Lower lobe of right lung (tissue), 2 donors: ENCODE data around the gene ACSS1. TPM values are rescaled to one million over a fixed set of nuclear protein-coding genes. Genes with fewer than 3 reads are reported as not detected.

ENCODE experiments used
- ATAC-seq, 2 donors: fragments of 200-7000 bp; cut with Tn5 transposase; one replicate each; pipeline ENCODE4 v1.9.1; 2020 to 2022; ENCODE audit warnings: mild to moderate bottlenecking in 2 of 2, moderate library complexity in 2 of 2
- DNase-seq: peaks from one replicate; pipeline ENCODE4 v3.0.0-alpha.2; 2020
- H3K27ac ChIP-seq: fragments of 200-600 bp; one replicate; pipeline ENCODE4 v1.8.0; 2022
- H3K27me3 ChIP-seq: fragments of 200-600 bp; one replicate; pipeline ENCODE4 v1.8.0; 2022; ENCODE audit warnings: low read depth
- H3K36me3 ChIP-seq: fragments of 200-600 bp; one replicate; pipeline ENCODE4 v1.8.0; 2022; ENCODE audit warnings: mild to moderate bottlenecking
- H3K4me1 ChIP-seq: fragments of 200-600 bp; one replicate; pipeline ENCODE4 v1.8.0; 2022
- H3K4me3 ChIP-seq: fragments of 200-600 bp; one replicate; pipeline ENCODE4 v1.8.0; 2022; ENCODE audit warnings: mild to moderate bottlenecking
- H3K9me3 ChIP-seq: fragments of 200-600 bp; one replicate; pipeline ENCODE4 v1.8.0; 2022
- CTCF ChIP-seq: fragments of 200-600 bp; IDR thresholded peaks from one replicate; pipeline ENCODE4 v1.8.0; 2022; ENCODE audit warnings: antibody characterized with exemption, mild to moderate bottlenecking
- intact Hi-C: fragments of 100-400 bp; cut with DNase I; formaldehyde crosslinking; loops from one replicate; pipeline ENCODE4 v1.11.0; 2022
- total RNA-seq: library from RNA; stranded (reverse); fragmentation: NEBNext Ultra II Directional; extraction: Animal tissue kit (Norgen Biotek cat#: 25700); gene quantifications from one replicate; pipeline ENCODE4 v1.2.1, GENCODE V29; 2021
- donor health status: DM: no; HTN: yes; CAD: no; lungs with severe emphysema.

Gene ACSS1
- total RNA-seq, 1 donor from 2014 or later = 41.8 TPM

GRCh38 chr20:24996449-24997377, 61.2 kb downstream of the ACSS1 start:
- Histone ChIP-seq H3K27ac (no peak overlapping the region), H3K27me3 (no peaks in the 10 kb centered on the region), H3K4me3 (no peak overlapping the region), H3K9me3 (no peaks in the 10 kb centered on the region), H3K4me1 (peaks cover 39% of the 10 kb centered on the region), H3K36me3 (no peaks in the 10 kb centered on the region)
- DNase-seq (no peak), ATAC-seq (no peak)
- intact Hi-C loops = no loop called here
- TF ChIP-seq CTCF = no peak

- TF ChIP-seq CTCF = no peak
Measured at GRCh38 chr20:24995741-24996448, 62.0 kb downstream of the ACSS1 start.

GRCh38 chr20:24994470-24995368, 63.2 kb downstream of the ACSS1 start:
- intact Hi-C loops = loop anchor here (5.0 kb wide), 1 partner anchor 73 kb away; no protein-coding TSS in a partner anchor
- Histone ChIP-seq H3K4me1 (peaks cover 37% of the 10 kb centered on the region), H3K27me3 (no peaks in the 10 kb centered on the region), H3K36me3 (no peaks in the 10 kb centered on the region), H3K4me3 (no peak overlapping the region), H3K27ac (no peak overlapping the region), H3K9me3 (no peaks in the 10 kb centered on the region)
- TF ChIP-seq CTCF = peak; percentile 92
- peak; percentile 63 to 74 for ATAC-seq
- DNase-seq = peak; percentile 68

More at GRCh38 chr20:24995741-24996448, 62.0 kb downstream of the ACSS1 start:
- no peaks in the 10 kb centered on the region for H3K36me3 ChIP-seq
- no peaks in the 10 kb centered on the region for H3K9me3 ChIP-seq
- no peak for ATAC-seq
- peaks cover 46% of the 10 kb centered on the region for H3K4me1 ChIP-seq
- no peaks in the 10 kb centered on the region for H3K27me3 ChIP-seq
- DNase-seq = no peak
- H3K4me3 ChIP-seq = no peak overlapping the region
- H3K27ac ChIP-seq = no peak overlapping the region
- intact Hi-C loops = no loop called here

GRCh38 chr20:24994186-24994465, 63.8 kb downstream of the ACSS1 start:
- ATAC-seq (no peak), DNase-seq (no peak)
- Histone ChIP-seq H3K4me3 (no peak overlapping the region), H3K27me3 (no peaks in the 10 kb centered on the region), H3K27ac (no peak overlapping the region), H3K36me3 (no peaks in the 10 kb centered on the region), H3K9me3 (no peaks in the 10 kb centered on the region), H3K4me1 (peaks cover 36% of the 10 kb centered on the region)
- TF ChIP-seq CTCF = no peak
- intact Hi-C loops = loop anchor here (5.0 kb wide), 1 partner anchor 73 kb away; no protein-coding TSS in a partner anchor
